NCI-H2171 treated with DMSO at 0.1 percent for 48 hours (cell line): ENCODE measurements around the gene ARHGAP45.

Experiments used
- DNase-seq: peaks from one replicate; lab custom pipeline; 2025; lab: John Stamatoyannopoulos, UW

The ARHGAP45 gene

GRCh38 chr19:1133471-1133929 is 66.5 kb downstream of the ARHGAP45 start:
- DNase-seq = no peak

DNA sequence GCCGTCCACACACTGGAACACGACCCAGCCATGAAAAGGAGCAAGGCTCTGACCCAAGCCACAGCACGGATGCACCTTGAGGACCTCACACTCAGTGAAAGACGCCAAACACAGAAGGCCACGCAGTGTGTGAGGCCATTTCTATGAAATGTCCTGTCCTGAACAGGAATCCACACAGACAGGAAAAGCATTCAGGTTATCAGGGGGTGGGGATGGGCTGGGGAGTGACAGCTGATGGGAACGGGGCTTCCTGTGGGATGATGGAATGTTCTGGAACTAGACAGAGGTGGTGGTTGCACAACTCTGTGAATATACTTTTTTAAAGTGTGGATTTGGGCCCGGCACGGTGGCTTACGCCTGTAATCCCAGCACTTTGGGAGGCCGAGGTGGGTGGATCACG is 67.5 kb downstream of the ARHGAP45 start:
- no peak for DNase-seq

GRCh38 chr19:1135454-1135853 is 68.5 kb downstream of the ARHGAP45 start:
- DNase-seq = no peak

- no peak for DNase-seq
Observed at GRCh38 chr19:1136201-1136600, 69.2 kb downstream of the ARHGAP45 start.
